Endothelial cell of umbilical vein (primary cell): ENCODE results near the gene LRRC23. TPM values are rescaled to one million over a fixed set of nuclear protein-coding genes. Genes with fewer than 3 reads are reported as not detected.

Experiments used
- BruUV-seq: library from RNA; stranded (reverse); fragments of 400-500 nt; replicated peaks from 2 replicates; lab custom pipeline; 2021; lab: Mats Ljungman, UMichigan
- CTCF ChIA-PET: fragments of 300-600, 350-600 bp; sonication (Branson Sonifier 250); formaldehyde crosslinking; loops from one replicate; lab custom pipeline; 2021; ENCODE audit warnings: antibody characterized with exemption, inconsistent platforms; lab: Charles Lee
- POLR2A ChIA-PET: fragments of 300-600, 350-600 bp; sonication (Branson Sonifier 250); formaldehyde crosslinking; loops from one replicate; lab custom pipeline; 2021; ENCODE audit warnings: antibody characterized with exemption, inconsistent platforms; lab: Charles Lee
- DNase-seq: peaks from one replicate; pipeline ENCODE4 v3.0.0-alpha.2; 2011; ENCODE audit warnings: low read depth, low spot score
- FAIRE-seq: peaks from 2 replicates; lab custom pipeline; 2011; peaks lifted over from hg19 to GRCh38; lab: Jason Lieb, UNC
- H2AFZ ChIP-seq: 2 replicates; pipeline ENCODE4 v1.6.0; 2012; ENCODE audit warnings: low read depth, low read length, control low read depth, inconsistent platforms
- H3K27ac ChIP-seq: 2 replicates; pipeline ENCODE4 v1.5.1; 2011; ENCODE audit warnings: low read depth, mild to moderate bottlenecking, control low read depth, low read length, moderate library complexity; ENCODE audit not compliant: insufficient read depth
- H3K27me3 ChIP-seq, 2 experiments: 2 replicates each; pipeline versions ENCODE4 v1.6.0 to v1.6.1; 2011; ENCODE audit warnings: low read length in 2 of 2, mixed read lengths in 1 of 2; ENCODE audit not compliant: control insufficient read depth in 2 of 2, insufficient read depth in 2 of 2
- H3K36me3 ChIP-seq, 2 experiments: 2 replicates in 1 of 2; 3 replicates in 1 of 2; pipeline ENCODE4 v1.5.1; 2011; ENCODE audit warnings: low read length in 2 of 2, mild to moderate bottlenecking in 1 of 2, moderate library complexity in 1 of 2; ENCODE audit not compliant: control insufficient read depth in 2 of 2, insufficient read depth in 2 of 2; ENCODE audit errors: extremely low read depth in 1 of 2
- H3K4me1 ChIP-seq: 3 replicates; pipeline ENCODE4 v1.5.1; 2011; ENCODE audit warnings: mild to moderate bottlenecking, low read length; ENCODE audit not compliant: control insufficient read depth, insufficient read depth; ENCODE audit errors: extremely low read depth
- H3K4me2 ChIP-seq: 2 replicates; pipeline ENCODE4 v1.6.1; 2011; ENCODE audit warnings: low read length, control low read depth, mixed read lengths; ENCODE audit not compliant: insufficient read depth
- H3K4me3 ChIP-seq, 3 experiments: fragments of 200-600 bp in 1 of 3; sonication (generic), shearing (Covaris generic) in 1 of 3; replicated peaks in 1 of 3; 2 replicates each; pipeline ENCODE4 v1.5.1; 2011 to 2016; ENCODE audit warnings: control low read depth in 3 of 3, low read length in 3 of 3, mild to moderate bottlenecking in 2 of 3, inconsistent platforms in 1 of 3, low read depth in 1 of 3, moderate library complexity in 1 of 3; ENCODE audit not compliant: insufficient read depth in 1 of 3
- H3K79me2 ChIP-seq: 2 replicates; pipeline ENCODE4 v1.6.0; 2012; ENCODE audit warnings: low read length, inconsistent platforms; ENCODE audit not compliant: control insufficient read depth, insufficient read depth
- H3K9ac ChIP-seq: replicated peaks from 2 replicates; pipeline ENCODE3; 2011; ENCODE audit warnings: low read length, control low read depth; ENCODE audit not compliant: insufficient read depth; ENCODE audit errors: extremely low read depth
- H3K9me1 ChIP-seq: replicated peaks from 3 replicates; pipeline ENCODE4 v1.6.0; 2011; ENCODE audit warnings: mild to moderate bottlenecking, low read length; ENCODE audit not compliant: control insufficient read depth, insufficient read depth; ENCODE audit errors: extremely low read depth
- H3K9me3 ChIP-seq: replicated peaks from 2 replicates; pipeline ENCODE4 v1.5.1; 2012; ENCODE audit warnings: low read length, inconsistent platforms; ENCODE audit not compliant: control insufficient read depth, insufficient read depth
- H4K20me1 ChIP-seq: replicated peaks from 2 replicates; pipeline ENCODE3; 2011; ENCODE audit warnings: mild to moderate bottlenecking, low read length; ENCODE audit not compliant: control insufficient read depth, insufficient read depth; ENCODE audit errors: extremely low read depth
- CTCF ChIP-seq, 2 donors: IDR thresholded peaks; 1 replicate in 1 of 2; 2 replicates in 1 of 2; pipeline ENCODE4 v1.5.1; 2011; ENCODE audit warnings: low read length in 2 of 2, mild to moderate bottlenecking in 2 of 2, moderate library complexity in 2 of 2, control low read depth in 1 of 2, inconsistent platforms in 1 of 2, low read depth in 1 of 2; ENCODE audit not compliant: insufficient read depth in 1 of 2; ENCODE audit errors: extremely low read depth in 1 of 2
- EZH2 ChIP-seq: IDR thresholded peaks from 2 replicates; pipeline ENCODE4 v1.6.1; 2012; ENCODE audit warnings: borderline replicate concordance, low read depth, mild to moderate bottlenecking, moderate library complexity, low read length, inconsistent platforms; ENCODE audit not compliant: severe bottlenecking
- FOS ChIP-seq: IDR thresholded peaks from 2 replicates; pipeline ENCODE4 v1.6.1; 2011; ENCODE audit warnings: mild to moderate bottlenecking, low read length, moderate library complexity, borderline replicate concordance; ENCODE audit not compliant: insufficient read depth
- GATA2 ChIP-seq: IDR thresholded peaks from 2 replicates; pipeline ENCODE4 v1.7.0; 2011; ENCODE audit warnings: low read depth, mild to moderate bottlenecking, moderate library complexity, mixed read lengths, low read length; ENCODE audit not compliant: insufficient read length, insufficient read depth
- JUN ChIP-seq: IDR thresholded peaks from 2 replicates; pipeline ENCODE4 v1.6.1; 2011; ENCODE audit warnings: borderline replicate concordance, low read depth; ENCODE audit not compliant: insufficient read length, insufficient read depth
- MAX ChIP-seq: IDR thresholded peaks from 2 replicates; pipeline ENCODE4 v1.6.1; 2011; ENCODE audit not compliant: insufficient read depth, insufficient read length
- MYC ChIP-seq: IDR thresholded peaks from one replicate; pipeline ENCODE4 v1.6.1; 2011; ENCODE audit warnings: mild to moderate bottlenecking, low read depth, low read length
- POLR2A ChIP-seq: IDR thresholded peaks from 2 replicates; pipeline ENCODE4 v1.6.1; 2012; ENCODE audit warnings: low read depth, mild to moderate bottlenecking, control low read depth, low read length
- POLR2AphosphoS5 ChIP-seq: IDR thresholded peaks from 2 replicates; pipeline ENCODE4 v1.6.1; 2012; ENCODE audit warnings: low read depth, mild to moderate bottlenecking, control low read depth, low read length, moderate library complexity; ENCODE audit not compliant: insufficient read depth
- dilution Hi-C: fragments of 300-500 bp; cut with MboI; formaldehyde crosslinking; loops from one replicate; pipeline ENCODE4 v1.15.0; 2019; ENCODE audit warnings: low sequenced_read_pairs; ENCODE audit not compliant: extremely low pct_ligation_motif_present
- intact Hi-C: fragments of 100-400 bp; cut with micrococcal nuclease; formaldehyde crosslinking; loops from one replicate; pipeline ENCODE4 v1.10.0; 2022
- polyA plus RNA-seq, 4 experiments: library from polyadenylated mRNA; depleted of rRNA in 3 of 4; stranded (reverse) in 3 of 4; unstranded in 1 of 4; fragments of >200 nt; gene quantifications; 2 replicates each; pipeline versions ENCODE4 v1.2.1 to v1.2.3, GENCODE V29; 2011 to 2012; ENCODE audit warnings: missing spikeins in 1 of 4
- total RNA-seq: library from RNA; stranded (reverse); gene quantifications from 2 replicates; pipeline ENCODE4 v1.2.3, GENCODE V29; 2021

The LRRC23 gene
- total and polyA plus RNA-seq, 2 donors (not counting 3 experiments of a cell fraction or from before 2014, with no cell fraction given), result 3.1 to 3.5 TPM

GRCh38 chr12:6860942-6861341, 43.7 kb upstream of the LRRC23 start:
- Histone ChIP-seq H3K4me3 (no peak overlapping the region), H3K4me2 (no peak overlapping the region), H3K9me3 (no peaks in the 10 kb centered on the region), H4K20me1 (no peaks in the 10 kb centered on the region), H3K4me1 (no peaks in the 10 kb centered on the region), H3K9ac (no peak overlapping the region), H3K9me1 (no peaks in the 10 kb centered on the region), H2AFZ (no peak overlapping the region), H3K36me3 (peaks cover 15 to 69% of the 10 kb centered on the region in 2 experiments), H3K27ac (no peak overlapping the region), H3K79me2 (no peaks in the 10 kb centered on the region), H3K27me3 (no peaks in the 10 kb centered on the region)
- POLR2A ChIA-PET, result no interaction called here
- intact Hi-C loops (no loop called here), dilution Hi-C loops (no loop called here)
- CTCF ChIA-PET, result interaction anchor here (1.0 to 1.9 kb wide), 3 partner anchors 8 to 11 kb away, joined by 4 to 7 read pairs (median 5); partner anchors contain the start of gene SPSB2
- no peak for DNase-seq
- no peak for FAIRE-seq
- BruUV-seq, result no TSS peak
- TF ChIP-seq POLR2AphosphoS5 (no peak), EZH2 (no peak), GATA2 (no peak), JUN (no peak), POLR2A (no peak)

- ChIA-PET CTCF (interaction anchor here (1.0 to 1.9 kb wide), 3 partner anchors 8 to 11 kb away, joined by 4 to 7 read pairs (median 5); partner anchors contain the start of gene SPSB2), POLR2A (no interaction called here)
- H3K4me3 ChIP-seq, result no peak overlapping the region
- TF ChIP-seq POLR2A, result no peak
- TF ChIP-seq MYC, result no peak
- no peak for TF ChIP-seq GATA2
- TF ChIP-seq JUN, result no peak
- no peak for TF ChIP-seq POLR2AphosphoS5
- TF ChIP-seq MAX, result no peak
- no peak for TF ChIP-seq EZH2
- TF ChIP-seq FOS, result no peak
- TF ChIP-seq CTCF (IDR thresholded peaks at IDR 0.05; ENCODE audit: extremely low read depth in 1 of 2, insufficient read depth in 1 of 2, low read depth in 1 of 2, low read length in 2 of 2), result no peak
- no peak overlapping the region for H3K27ac ChIP-seq
- dilution Hi-C loops (no loop called here), intact Hi-C loops (no loop called here)
- no peaks in the 10 kb centered on the region for H3K4me1 ChIP-seq
- FAIRE-seq, result no peak
- H3K9me3 ChIP-seq, result no peaks in the 10 kb centered on the region
- H3K9me1 ChIP-seq, result no peaks in the 10 kb centered on the region
- DNase-seq, result no peak
- no peak overlapping the region for H2AFZ ChIP-seq
- no peaks in the 10 kb centered on the region for H3K79me2 ChIP-seq
- BruUV-seq, result no TSS peak
- no peaks in the 10 kb centered on the region for H3K27me3 ChIP-seq
- H3K36me3 ChIP-seq, result peaks cover 15 to 64% of the 10 kb centered on the region in 2 experiments
- H3K4me2 ChIP-seq, result no peak overlapping the region
- H3K9ac ChIP-seq, result no peak overlapping the region
- no peaks in the 10 kb centered on the region for H4K20me1 ChIP-seq
Measured at GRCh38 chr12:6861391-6861790, 43.2 kb upstream of the LRRC23 start.
